H1 (cell line): Measurements from ENCODE around the gene ARMH3. TPM values are rescaled to one million over a fixed set of nuclear protein-coding genes. Genes with fewer than 3 reads are reported as not detected.

Experiments
- CTCF ChIA-PET: fragments of 300-600 bp; sonication (Branson Sonifier 250); formaldehyde crosslinking; loops from one replicate; lab custom pipeline; 2021; ENCODE audit not compliant: partially characterized antibody; lab: Charles Lee
- POLR2A ChIA-PET: fragments of 300-600 bp; sonication (Branson Sonifier 250); formaldehyde crosslinking; loops from one replicate; lab custom pipeline; 2021; ENCODE audit warnings: inconsistent platforms; ENCODE audit not compliant: partially characterized antibody; lab: Charles Lee
- DNase-seq, 2 experiments: peaks; one replicate each; pipeline versions ENCODE4 v3.0.0 to v3.0.0-alpha.2; 2010 to 2022; ENCODE audit warnings: low spot score in 2 of 2, low read depth in 1 of 2, mixed read lengths in 1 of 2
- FAIRE-seq: peaks from 2 replicates; lab custom pipeline; 2011; peaks lifted over from hg19 to GRCh38; lab: Jason Lieb, UNC
- H2AFZ ChIP-seq: 2 replicates; pipeline ENCODE4 v1.8.1; 2012; ENCODE audit warnings: low read length, inconsistent platforms
- H2AK5ac ChIP-seq: 2 replicates; pipeline ENCODE4 v1.6.1; 2013; ENCODE audit warnings: low read depth, low read length
- H2BK120ac ChIP-seq: replicated peaks from 2 replicates; pipeline ENCODE3; 2013; ENCODE audit warnings: low read depth, low read length, inconsistent platforms
- H2BK12ac ChIP-seq: 2 replicates; pipeline ENCODE4 v1.6.1; 2013; ENCODE audit warnings: low read depth, low read length
- H2BK15ac ChIP-seq: 2 replicates; pipeline ENCODE4 v1.6.1; 2013; ENCODE audit warnings: low read length
- H2BK20ac ChIP-seq: 2 replicates; pipeline ENCODE4 v1.6.1; 2013; ENCODE audit warnings: low read length
- H2BK5ac ChIP-seq: 2 replicates; pipeline ENCODE4 v1.6.1; 2013; ENCODE audit warnings: low read depth, low read length
- H3K14ac ChIP-seq: 2 replicates; pipeline ENCODE4 v1.6.1; 2013; ENCODE audit warnings: inconsistent platforms; ENCODE audit not compliant: insufficient read length
- H3K18ac ChIP-seq: 2 replicates; pipeline ENCODE4 v1.6.1; 2013; ENCODE audit warnings: low read length; ENCODE audit errors: extremely low read depth
- H3K23ac ChIP-seq: 2 replicates; pipeline ENCODE4 v1.6.1; 2013; ENCODE audit warnings: inconsistent platforms; ENCODE audit not compliant: insufficient read length
- H3K23me2 ChIP-seq: 2 replicates; pipeline ENCODE4 v1.6.1; 2013; ENCODE audit warnings: low read depth, low read length
- H3K27ac ChIP-seq: 2 replicates; pipeline ENCODE4 v1.6.1; 2011; ENCODE audit warnings: low read depth, low read length, inconsistent platforms
- H3K27me3 ChIP-seq, 4 experiments: replicated peaks in 1 of 4; 1 replicate in 1 of 4; 2 replicates in 3 of 4; pipeline versions ENCODE4 v1.6.1 to v1.8.1; 2011 to 2013; ENCODE audit warnings: low read length in 3 of 4, mild to moderate bottlenecking in 3 of 4, inconsistent platforms in 2 of 4, mixed read lengths in 2 of 4, moderate library complexity in 1 of 4; ENCODE audit not compliant: control insufficient read depth in 3 of 4, insufficient read depth in 3 of 4; ENCODE audit errors: extremely low read depth in 1 of 4
- H3K36me3 ChIP-seq, 4 experiments: 2 replicates each; pipeline versions ENCODE4 v1.6.1 to v1.8.1; 2011 to 2013; ENCODE audit warnings: mild to moderate bottlenecking in 4 of 4, low read length in 3 of 4, moderate library complexity in 2 of 4, control low read depth in 1 of 4, inconsistent platforms in 1 of 4; ENCODE audit not compliant: insufficient read depth in 4 of 4, control insufficient read depth in 2 of 4
- H3K4ac ChIP-seq: replicated peaks from 2 replicates; pipeline ENCODE3; 2013; ENCODE audit warnings: low read length, low read depth, mixed read lengths, inconsistent platforms; ENCODE audit not compliant: insufficient read length
- H3K4me1 ChIP-seq, 4 experiments: replicated peaks in 1 of 4; 1 replicate in 1 of 4; 2 replicates in 3 of 4; pipeline versions ENCODE4 v1.6.1 to v1.8.1; 2011 to 2013; ENCODE audit warnings: low read length in 3 of 4, inconsistent platforms in 2 of 4, mixed read lengths in 1 of 4; ENCODE audit not compliant: insufficient read depth in 4 of 4, control insufficient read depth in 3 of 4
- H3K4me2 ChIP-seq, 2 experiments: 2 replicates each; pipeline versions ENCODE4 v1.6.1 to v1.8.1; 2011 to 2013; ENCODE audit warnings: low read depth in 2 of 2, low read length in 2 of 2, control low read depth in 1 of 2, inconsistent platforms in 1 of 2, mild to moderate bottlenecking in 1 of 2; ENCODE audit not compliant: insufficient read depth in 1 of 2
- H3K4me3 ChIP-seq, 4 experiments: fragments of 200-600, 300-600 bp in 1 of 4; sonication (generic), shearing (Covaris generic), sonication (Bioruptor Twin) in 1 of 4; 2 replicates each; pipeline versions ENCODE4 v1.5.1 to v1.8.1; 2011 to 2016; ENCODE audit warnings: low read length in 4 of 4, low read depth in 3 of 4, control low read depth in 2 of 4, inconsistent platforms in 2 of 4, mild to moderate bottlenecking in 2 of 4, mixed read lengths in 1 of 4, moderate library complexity in 1 of 4; ENCODE audit not compliant: insufficient read depth in 2 of 4; ENCODE audit errors: extremely low read depth in 1 of 4
- H3K56ac ChIP-seq: replicated peaks from 2 replicates; pipeline ENCODE3; 2013; ENCODE audit warnings: low read depth, mild to moderate bottlenecking, mixed read lengths, low read length, inconsistent platforms; ENCODE audit not compliant: insufficient read length
- H3K79me1 ChIP-seq: 2 replicates; pipeline ENCODE4 v1.6.1; 2013; ENCODE audit warnings: low read depth, low read length, control low read depth
- H3K79me2 ChIP-seq, 2 experiments: 2 replicates each; pipeline versions ENCODE4 v1.6.1 to v1.8.1; 2012 to 2013; ENCODE audit warnings: low read length in 2 of 2, mild to moderate bottlenecking in 2 of 2, inconsistent platforms in 1 of 2; ENCODE audit not compliant: insufficient read depth in 2 of 2, control insufficient read depth in 1 of 2
- H3K9ac ChIP-seq, 4 experiments: replicated peaks in 1 of 4; 1 replicate in 1 of 4; 2 replicates in 3 of 4; pipeline versions ENCODE4 v1.6.1 to v1.8.1; 2011 to 2013; ENCODE audit warnings: low read depth in 3 of 4, low read length in 3 of 4, control low read depth in 2 of 4, mild to moderate bottlenecking in 2 of 4, moderate library complexity in 2 of 4, inconsistent platforms in 1 of 4; ENCODE audit errors: extremely low read depth in 1 of 4
- H3K9me3 ChIP-seq, 2 experiments: 2 replicates each; pipeline versions ENCODE4 v1.6.1 to v1.8.1; 2012 to 2013; ENCODE audit warnings: mild to moderate bottlenecking in 2 of 2, moderate library complexity in 2 of 2, control low read depth in 1 of 2, inconsistent platforms in 1 of 2, low read depth in 1 of 2, low read length in 1 of 2, mixed read lengths in 1 of 2; ENCODE audit not compliant: insufficient read depth in 2 of 2
- H4K20me1 ChIP-seq, 2 experiments: replicated peaks in 1 of 2; 2 replicates each; pipeline versions ENCODE3 to v1.8.1; 2011 to 2013; ENCODE audit warnings: inconsistent platforms in 2 of 2, low read length in 2 of 2, mild to moderate bottlenecking in 1 of 2; ENCODE audit not compliant: insufficient read depth in 2 of 2, control insufficient read depth in 1 of 2
- H4K5ac ChIP-seq: 2 replicates; pipeline ENCODE4 v1.6.1; 2013; ENCODE audit warnings: low read length, low read depth, mixed read lengths, inconsistent platforms; ENCODE audit not compliant: insufficient read length
- H4K8ac ChIP-seq: 2 replicates; pipeline ENCODE4 v1.8.0; 2013; ENCODE audit warnings: mild to moderate bottlenecking, moderate library complexity, low read length, inconsistent platforms; ENCODE audit not compliant: insufficient read depth; ENCODE audit errors: extremely low read depth
- H4K91ac ChIP-seq: replicated peaks from 2 replicates; pipeline ENCODE3; 2013; ENCODE audit warnings: low read length, mixed read lengths, inconsistent platforms; ENCODE audit not compliant: insufficient read length
- ATF3 ChIP-seq: IDR thresholded peaks from 2 replicates; pipeline ENCODE4 v1.6.1; 2011; ENCODE audit warnings: low read depth, mild to moderate bottlenecking, low read length; ENCODE audit not compliant: insufficient read depth
- CTBP2 ChIP-seq: IDR thresholded peaks from 2 replicates; pipeline ENCODE4 v1.7.0; 2011; ENCODE audit warnings: borderline replicate concordance, mild to moderate bottlenecking, moderate library complexity, mixed read lengths, low read length; ENCODE audit not compliant: insufficient read depth, insufficient read length
- EP300 ChIP-seq, 2 experiments: IDR thresholded peaks; 1 replicate in 1 of 2; 2 replicates in 1 of 2; pipeline ENCODE4 v1.6.1; 2011 to 2012; ENCODE audit warnings: low read depth in 2 of 2, low read length in 2 of 2, mild to moderate bottlenecking in 2 of 2, borderline replicate concordance in 1 of 2, inconsistent platforms in 1 of 2, moderate library complexity in 1 of 2
- FOSL1 ChIP-seq: IDR thresholded peaks from 2 replicates; pipeline ENCODE4 v1.6.1; 2011; ENCODE audit warnings: mild to moderate bottlenecking, low read depth, low read length, moderate library complexity; ENCODE audit not compliant: insufficient read depth
- JUND ChIP-seq: IDR thresholded peaks from 2 replicates; pipeline ENCODE4 v1.6.1; 2011; ENCODE audit warnings: mild to moderate bottlenecking, improper control_type of control experiment, low read length
- MAFK ChIP-seq: IDR thresholded peaks from 2 replicates; pipeline ENCODE4 v1.6.1; 2012; ENCODE audit warnings: low read depth, mild to moderate bottlenecking, improper control_type of control experiment, low read length
- POLR2A ChIP-seq, 2 experiments: IDR thresholded peaks; 1 replicate in 1 of 2; 2 replicates in 1 of 2; pipeline ENCODE4 v1.6.1; 2011; ENCODE audit warnings: low read depth in 2 of 2, low read length in 2 of 2, mild to moderate bottlenecking in 2 of 2; ENCODE audit errors: control extremely low read depth in 1 of 2
- POU5F1 ChIP-seq: IDR thresholded peaks from 2 replicates; pipeline ENCODE4 v1.6.1; 2011; ENCODE audit warnings: low read depth, mild to moderate bottlenecking, low read length, moderate library complexity
- RFX5 ChIP-seq: IDR thresholded peaks from 2 replicates; pipeline ENCODE4 v1.6.1; 2011; ENCODE audit warnings: low read depth, low read length, improper control_type of control experiment, borderline replicate concordance
- YY1 ChIP-seq: IDR thresholded peaks from 2 replicates; pipeline ENCODE4 v1.6.1; 2011; ENCODE audit warnings: low read depth, mild to moderate bottlenecking, low read length
- WGBS, 2 experiments: shearing (Covaris generic) in 1 of 2; methylation state at CpG; one replicate each; pipeline versions ENCODE4 v1.1.6 to v1.1.7; 2013 to 2015; ENCODE audit warnings: low lambda C conversion rate in 2 of 2, mixed read lengths in 2 of 2, inconsistent platforms in 1 of 2, low coverage in 1 of 2, missing lambda C conversion rate in 1 of 2; ENCODE audit not compliant: insufficient replicate concordance in 2 of 2, insufficient coverage in 1 of 2, insufficient read length in 1 of 2; ENCODE audit errors: extremely low coverage in 1 of 2, missing lambda C conversion rate in 1 of 2; 5-methylcytosine and 5-hydroxymethylcytosine counted together
- polyA plus RNA-seq, 7 experiments: library from polyadenylated mRNA; depleted of rRNA in 3 of 7; stranded (reverse) in 5 of 7; unstranded in 2 of 7; fragments of >200 nt in 5 of 7; fragments of 200-250 nt in 2 of 7; gene quantifications; 1 replicate in 5 of 7; 2 replicates in 1 of 7; 4 replicates in 1 of 7; pipeline versions ENCODE4 v1.2.1 to v1.2.3, GENCODE V29; 2011 to 2013; ENCODE audit warnings: missing spikeins in 2 of 7, mixed read lengths in 2 of 7
- total RNA-seq: library from RNA; stranded (reverse); fragmentation: NEBNext Ultra II Directional; extraction: Animal tissue kit (Norgen Biotek cat#: 25700); gene quantifications from 2 replicates; pipeline ENCODE4 v1.2.1, GENCODE V29; 2021

The ARMH3 gene
- total and polyA plus RNA-seq, 2 of the 8 experiments (the other 6 are each of a cell fraction or from before 2014, with no cell fraction given), result 11.6 to 18.3 TPM

- Histone ChIP-seq H4K91ac (peak overlapping the region; percentile 30), H3K27ac (peak overlapping the region; percentile 63), H3K79me1 (peaks cover 7% of the 10 kb centered on the region), H2BK5ac (peak overlapping the region; percentile 74), H3K9ac (peak overlapping the region; percentile 52 to 91 (median 79)), H3K23me2 (peaks cover 14% of the 10 kb centered on the region), H2AK5ac (no peak overlapping the region), H3K56ac (peak overlapping the region; percentile 0), H2BK12ac (peak overlapping the region; percentile 91), H3K79me2 (peaks cover 37 to 44% of the 10 kb centered on the region in 2 experiments), H4K20me1 (peaks cover 23 to 25% of the 10 kb centered on the region in 2 experiments), H3K4me2 (peak overlapping the region; percentile 88 to 93), H3K18ac (peak overlapping the region; percentile 21; the same call in 1 of the 2 replicates), H3K14ac (no peak overlapping the region), H4K5ac (peak overlapping the region; percentile 74), H3K4ac (no peak overlapping the region), H2BK15ac (0 out of 2 replicates have a peak overlapping the region, but pooled peaks have one; percentile 14), H2BK120ac (no peak overlapping the region), H2AFZ (peak overlapping the region; percentile 45), H3K4me3 (peak overlapping the region; percentile 77 to 98 (median 90)), H3K23ac (no peak overlapping the region), H4K8ac (peak overlapping the region; percentile 83; the same call in 1 of the 2 replicates), H3K4me1 (peaks cover 0 to 5% (median 0%) of the 10 kb centered on the region in 4 experiments; a peak in 3 of 7 replicates), H3K36me3 (no peaks in the 10 kb centered on the region), H2BK20ac (no peak overlapping the region), H3K9me3 (no peaks in the 10 kb centered on the region), H3K27me3 (no peaks in the 10 kb centered on the region)
- ChIA-PET POLR2A (interaction anchor here (0.7 to 6.0 kb wide), 35 partner anchors 11 to 316 kb away, joined by 3 to 100 read pairs (median 6); partner anchors contain the start of genes FBXW4, HPS6, KCNIP2 and NPM3), CTCF (interaction anchor here (0.6 to 7.0 kb wide), 11 partner anchors 13 to 1460 kb away, joined by 3 to 46 read pairs (median 5); partner anchors contain the start of gene KCNIP2)
- FAIRE-seq (no peak), DNase-seq (no peak)
- WGBS, 2 experiments, result 25% methylated on average over 14 of the region's 14 CpGs; no CpG with 5 or more reads in 1 of the 2 experiments
- TF ChIP-seq FOSL1 (no peak), RFX5 (no peak), EP300 (IDR thresholded peaks at IDR 0.05; ENCODE audit: borderline replicate concordance in 1 of 2, low read depth in 2 of 2, low read length in 2 of 2) (no peak), POU5F1 (no peak), MAFK (no peak), POLR2A (IDR thresholded peaks at IDR 0.05; ENCODE audit: control extremely low read depth in 1 of 2, low read depth in 2 of 2, low read length in 2 of 2) (no peak), JUND (no peak), ATF3 (no peak), CTBP2 (no peak), YY1 (no peak)
These were observed 236.9 kb downstream of the ARMH3 start for GRCh38 chr10:101818872-101819633.
